ENCODE measurements around the gene CDIP1.

Gene CDIP1

GRCh38 chr16:4539716-4540284, 1.2 kb upstream of the CDIP1 start:
- in situ Hi-C loops (cut with HindIII; ENCODE audit: low sequenced_read_pairs), result no loop called here

GRCh38 chr16:4537376-4538343, 913 bp downstream of the CDIP1 start:
- in situ Hi-C loops (cut with HindIII; ENCODE audit: low sequenced_read_pairs), result no loop called here

- in situ Hi-C loops (cut with HindIII; ENCODE audit: low sequenced_read_pairs), result no loop called here
Observed at GRCh38 chr16:4536391-4537106, 2.0 kb downstream of the CDIP1 start.

DNA sequence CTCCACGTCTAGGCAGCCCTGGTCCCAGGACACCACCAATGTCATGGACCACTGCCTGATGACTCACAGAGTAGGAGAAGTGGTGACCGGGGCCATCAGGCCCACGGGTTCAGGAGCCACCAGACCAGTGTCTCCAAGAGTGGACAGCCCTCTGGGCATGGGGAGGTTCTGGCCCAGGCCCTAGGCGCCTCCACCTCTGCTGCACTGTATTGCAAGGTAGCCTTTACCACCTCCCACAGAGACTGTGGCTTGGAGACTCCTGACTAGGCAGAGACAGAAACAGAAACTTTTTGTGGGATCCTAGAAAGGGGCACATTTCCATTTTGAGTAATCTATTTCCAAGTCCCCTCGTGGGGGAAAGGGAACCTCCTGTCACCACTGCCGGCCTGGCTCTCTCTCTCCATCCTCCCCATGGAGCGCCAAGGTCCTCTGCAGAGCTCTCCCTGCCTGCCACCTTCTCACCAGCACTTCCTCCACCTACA, 2.9 kb downstream of the CDIP1 start:
- in situ Hi-C loops (cut with HindIII; ENCODE audit: low sequenced_read_pairs), result no loop called here

DNA sequence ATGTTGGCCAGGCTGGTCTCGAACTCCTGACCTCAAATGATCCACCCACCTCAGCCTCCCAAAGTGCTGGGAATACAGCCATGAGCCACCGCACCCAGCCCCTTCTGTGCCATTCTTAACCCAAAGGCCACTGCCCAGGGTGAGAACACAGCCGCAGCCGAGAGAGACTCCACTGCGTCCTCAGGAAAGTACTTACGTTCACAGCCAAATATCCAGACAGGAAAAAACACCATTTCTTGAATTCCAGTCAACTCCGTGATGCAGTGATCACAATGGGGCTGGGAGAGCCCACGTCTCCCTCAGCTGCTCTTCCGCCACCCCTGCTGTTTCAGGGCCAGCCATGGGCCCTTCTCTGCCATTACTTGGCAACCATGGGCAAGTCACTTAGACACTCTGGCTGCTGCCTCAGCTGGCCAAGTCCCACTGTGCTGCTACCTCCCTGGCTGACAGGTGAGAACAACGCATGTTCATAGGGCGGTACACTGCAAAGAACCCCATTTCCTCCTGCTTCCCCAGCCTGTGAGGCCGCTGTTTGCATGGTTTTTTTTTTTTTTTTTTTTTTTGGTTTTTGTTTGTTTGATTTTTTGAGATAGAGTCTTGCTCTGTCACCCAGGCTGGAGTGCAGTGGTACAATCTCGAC, 4.3 kb downstream of the CDIP1 start:
- in situ Hi-C loops (cut with HindIII; ENCODE audit: low sequenced_read_pairs), result no loop called here

GRCh38 chr16:4533490-4533889, 5.1 kb downstream of the CDIP1 start:
- in situ Hi-C loops (cut with HindIII; ENCODE audit: low sequenced_read_pairs), result no loop called here

GRCh38 chr16:4532238-4532637, 6.3 kb downstream of the CDIP1 start:
- in situ Hi-C loops (cut with HindIII; ENCODE audit: low sequenced_read_pairs), result no loop called here

DNA sequence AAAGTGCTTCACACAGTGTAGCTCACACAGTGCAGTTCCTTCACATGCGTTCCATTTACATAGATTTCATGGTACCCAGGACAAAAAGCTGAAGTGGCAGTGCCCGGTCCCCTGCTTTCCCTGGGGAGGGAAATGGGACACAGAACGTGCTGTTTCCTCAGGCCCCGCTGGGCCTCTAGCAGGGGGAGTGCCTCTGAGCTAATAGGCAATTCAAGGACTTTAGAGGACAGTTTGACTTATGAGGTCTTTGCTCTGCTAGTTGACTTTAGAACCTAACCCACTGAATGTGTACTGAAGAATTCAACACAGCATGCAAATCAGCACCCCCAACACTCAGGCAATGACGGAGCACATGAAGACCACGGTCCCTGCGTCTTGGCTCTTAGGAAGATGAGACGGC, 6.8 kb downstream of the CDIP1 start:
- in situ Hi-C loops (cut with HindIII; ENCODE audit: low sequenced_read_pairs), result no loop called here

DNA sequence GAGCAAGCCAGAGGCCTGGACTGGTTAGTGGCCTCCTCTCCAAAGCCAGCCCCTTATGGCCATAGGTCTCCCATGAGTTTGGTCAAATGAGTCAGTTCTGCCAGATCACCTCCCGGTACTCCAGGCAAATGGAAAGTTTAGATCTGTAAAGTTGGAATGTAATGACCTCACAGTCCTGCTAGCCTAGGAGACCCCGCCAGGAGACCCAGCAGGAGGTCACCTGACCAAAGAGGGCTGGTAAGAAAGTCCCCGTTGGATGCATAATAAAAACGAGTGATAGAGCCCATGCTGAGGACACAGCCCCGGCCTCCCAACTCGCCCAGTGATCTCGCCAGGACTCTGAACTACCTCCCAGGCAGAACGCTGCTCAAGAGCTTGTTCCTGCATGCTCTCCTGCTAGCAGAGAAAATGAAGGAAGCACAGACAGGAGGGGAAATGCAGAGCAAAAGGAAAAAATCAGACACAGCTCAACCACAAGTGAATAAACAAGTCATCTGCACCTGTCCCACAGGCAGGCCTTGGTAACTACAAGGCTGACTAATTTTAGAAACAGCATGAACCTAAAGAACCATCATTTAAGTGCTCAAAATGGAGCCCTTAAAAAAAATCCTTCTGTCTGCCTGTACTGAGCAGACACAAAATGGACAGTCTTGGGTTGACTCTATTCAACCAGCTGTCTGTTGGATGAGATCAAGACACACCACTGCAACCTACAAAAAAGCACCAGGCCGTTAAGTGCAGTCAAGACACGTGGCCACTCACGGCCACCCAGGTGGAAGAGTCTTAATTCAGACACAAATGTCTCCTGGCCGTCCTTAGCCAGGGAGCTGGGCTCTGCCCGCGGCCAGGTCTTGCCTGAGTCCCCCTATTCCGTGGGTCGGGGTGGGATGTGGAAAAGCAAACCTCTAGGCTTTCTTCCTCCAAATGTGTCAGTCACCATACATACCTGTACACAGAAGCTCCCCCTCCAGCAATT, 9.2 kb downstream of the CDIP1 start:
- in situ Hi-C loops (cut with HindIII; ENCODE audit: low sequenced_read_pairs), result no loop called here

DNA sequence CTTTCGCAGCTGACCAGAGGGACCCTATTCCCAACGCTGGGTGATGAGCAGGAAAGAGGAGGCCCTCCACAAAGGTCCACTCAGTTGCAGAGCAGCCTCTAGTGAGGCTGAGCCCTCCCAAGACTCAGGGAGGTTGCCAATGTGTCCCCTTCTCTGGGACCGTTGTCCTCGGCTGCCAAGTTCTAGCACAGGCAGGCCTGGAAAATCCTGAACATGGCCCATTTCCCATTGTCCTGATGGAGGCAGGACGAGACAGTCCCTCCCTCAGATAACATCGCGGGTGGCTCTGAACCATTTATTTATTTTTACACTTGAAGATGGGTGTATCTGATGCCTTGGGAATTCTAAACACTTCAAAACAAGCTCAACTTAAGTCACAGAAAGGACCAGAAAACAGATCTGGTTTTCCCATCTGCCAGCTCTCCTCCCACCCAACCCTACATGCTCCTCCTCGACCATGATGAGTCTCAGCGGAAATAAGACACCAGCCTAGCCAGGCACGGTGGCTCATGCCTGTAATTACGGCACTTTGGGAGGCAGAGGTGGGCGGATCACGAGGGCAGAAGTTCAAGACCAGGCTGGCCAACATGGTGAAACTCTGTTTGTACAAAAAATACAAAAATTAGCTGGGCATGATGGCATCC, 12.8 kb downstream of the CDIP1 start:
- in situ Hi-C loops (cut with HindIII; ENCODE audit: low sequenced_read_pairs), result no loop called here

DNA sequence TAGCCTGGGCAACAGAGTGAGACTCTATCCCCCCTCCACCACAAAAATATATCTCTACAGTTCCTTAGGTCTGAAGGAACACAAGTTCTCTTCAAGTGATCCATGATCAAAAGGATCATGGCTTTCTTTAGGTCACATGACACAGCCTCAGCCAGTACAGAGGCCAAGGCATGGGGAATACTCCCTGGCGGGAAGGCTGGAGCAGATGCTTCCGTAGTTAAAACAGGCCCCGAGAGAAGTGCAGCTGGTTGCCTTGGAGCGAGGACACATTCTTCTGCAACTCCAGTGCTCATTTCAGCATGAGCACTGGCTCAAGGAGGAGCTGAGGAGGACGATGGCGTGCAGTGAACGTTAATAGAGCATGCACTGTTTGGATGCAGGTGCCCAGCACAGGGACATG, 13.5 kb downstream of the CDIP1 start:
- in situ Hi-C loops (cut with HindIII; ENCODE audit: low sequenced_read_pairs), result no loop called here

DNA sequence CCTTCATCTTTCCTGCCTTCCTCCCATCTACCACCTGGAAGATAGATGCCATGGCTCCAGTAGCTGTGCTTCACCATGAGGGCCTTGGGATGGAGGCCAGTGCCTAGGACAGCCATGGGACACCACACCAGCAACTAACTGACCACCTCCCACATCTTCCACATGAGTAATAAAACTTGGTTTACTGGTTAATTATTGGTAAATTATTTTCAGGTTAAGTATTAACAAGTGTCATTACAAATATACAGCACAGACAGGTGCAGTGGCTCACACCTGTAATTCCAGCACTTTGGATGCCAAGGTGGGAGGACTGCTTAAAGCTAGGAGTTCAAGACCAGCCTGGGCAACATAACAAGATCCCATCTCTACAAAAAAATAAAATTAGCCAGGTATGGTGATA, 14.0 kb downstream of the CDIP1 start:
- in situ Hi-C loops (cut with HindIII; ENCODE audit: low sequenced_read_pairs), result loop anchor here (25.0 kb wide), 1 partner anchor 513 kb away; the partner anchor contains the start of gene NAGPA

GRCh38 chr16:4523686-4524085, 14.9 kb downstream of the CDIP1 start:
- in situ Hi-C loops (cut with HindIII; ENCODE audit: low sequenced_read_pairs), result loop anchor here (25.0 kb wide), 1 partner anchor 514 kb away; the partner anchor contains the start of gene NAGPA

GRCh38 chr16:4522051-4522581, 16.5 kb downstream of the CDIP1 start:
- in situ Hi-C loops (cut with HindIII; ENCODE audit: low sequenced_read_pairs), result loop anchor here (25.0 kb wide), 1 partner anchor 515 kb away; the partner anchor contains the start of gene NAGPA

- in situ Hi-C loops (cut with HindIII; ENCODE audit: low sequenced_read_pairs), result loop anchor here (25.0 kb wide), 1 partner anchor 516 kb away; the partner anchor contains the start of gene NAGPA
Observed at GRCh38 chr16:4520913-4521312, 17.7 kb downstream of the CDIP1 start.

DNA sequence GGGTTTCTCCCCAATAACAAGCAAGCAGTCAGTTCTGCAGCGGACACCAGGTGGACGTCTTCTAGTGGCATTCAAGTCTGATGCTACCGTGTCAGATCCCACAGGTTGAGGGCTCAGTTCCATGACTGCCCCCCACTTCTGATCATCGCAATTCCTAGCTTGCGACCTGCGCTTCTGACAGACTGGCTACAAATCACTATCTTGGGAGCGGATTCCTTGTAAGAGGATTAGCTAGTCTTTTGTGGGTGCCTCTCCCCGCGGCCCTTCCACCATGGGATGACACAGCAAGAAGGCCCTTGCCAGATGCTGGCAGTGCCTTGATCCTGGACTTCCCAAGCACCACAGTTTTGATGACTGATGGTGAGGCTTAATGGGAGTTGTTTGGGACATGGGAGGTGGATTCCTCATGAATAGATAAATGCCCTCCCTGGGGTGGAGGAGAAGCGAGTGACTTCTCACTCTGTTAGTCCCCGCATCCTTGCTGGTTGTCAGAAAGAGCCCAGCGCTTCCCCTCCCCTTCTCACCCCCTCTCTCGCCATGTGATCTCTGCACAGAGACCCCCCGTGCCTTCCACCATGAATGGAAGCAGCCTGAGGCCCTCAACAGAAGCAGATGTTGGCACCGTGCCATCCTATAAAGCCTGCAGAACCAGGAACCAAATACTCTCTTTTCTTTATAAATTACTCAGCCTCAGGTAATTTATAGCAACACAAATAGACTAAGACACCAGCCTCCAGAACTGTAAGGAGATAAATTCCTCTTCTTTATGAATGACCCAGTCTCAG, 19.1 kb downstream of the CDIP1 start:
- in situ Hi-C loops (cut with HindIII; ENCODE audit: low sequenced_read_pairs), result loop anchor here (25.0 kb wide), 1 partner anchor 518 kb away; the partner anchor contains the start of gene NAGPA

DNA sequence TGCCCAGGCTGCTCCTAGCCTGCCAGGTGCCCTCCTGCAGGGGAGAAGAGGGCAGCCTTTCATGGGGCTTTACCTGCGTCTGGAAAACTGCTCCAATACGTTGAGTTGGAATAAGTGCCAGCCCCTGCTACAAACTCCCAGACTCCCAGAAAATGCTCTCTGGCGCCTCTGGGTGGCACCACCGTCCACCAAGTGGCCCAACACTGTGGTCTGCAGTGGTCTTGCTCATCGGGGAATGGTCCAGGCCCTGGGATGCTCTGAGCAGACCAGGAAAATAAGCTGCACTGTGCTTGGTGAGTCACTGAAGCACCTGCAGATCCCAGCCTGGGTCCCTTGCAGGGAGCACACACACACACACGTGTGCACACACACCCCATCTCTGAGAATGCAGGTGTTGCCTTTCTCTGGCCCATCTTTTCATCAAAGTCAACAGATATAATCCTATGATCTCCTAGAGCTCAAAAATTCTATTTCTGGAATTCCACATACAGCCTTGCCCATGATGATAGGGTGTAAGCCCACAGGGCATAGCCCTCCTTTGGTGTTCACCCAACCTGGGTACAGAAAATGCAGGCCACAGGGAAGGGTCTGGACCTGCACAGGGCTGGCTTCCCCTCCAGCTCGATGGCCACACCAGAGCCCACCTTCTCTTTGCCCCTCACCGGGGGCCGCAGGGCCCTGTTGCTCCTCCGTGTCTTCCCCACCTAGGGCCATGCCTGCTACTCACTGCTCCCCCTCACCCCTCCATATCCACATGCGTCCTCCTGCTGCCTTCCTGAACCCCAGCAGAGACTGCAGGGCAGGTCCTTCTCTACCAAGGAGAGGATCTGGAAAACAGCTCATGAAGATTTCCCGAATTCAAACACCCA, 20.5 kb downstream of the CDIP1 start:
- in situ Hi-C loops (cut with HindIII; ENCODE audit: low sequenced_read_pairs), result loop anchor here (25.0 kb wide), 1 partner anchor 519 kb away; the partner anchor contains the start of gene NAGPA
